ENCODE data around the gene MAML2. TPM values are rescaled to one million over a fixed set of nuclear protein-coding genes. Genes with fewer than 3 reads are reported as not detected.

The MAML2 gene
- polyA plus RNA-seq, 3 donors: 0.57 to 7.6 (median 1.2) TPM

GRCh38 chr11:95939091-95939490 lies 403.9 kb downstream of the MAML2 start:
- no peak for DNase-seq
- Histone ChIP-seq H3K36me3 (replicated peaks in 1 of 2; ENCODE audit: control insufficient read depth in 1 of 2, insufficient read depth in 2 of 2, low read length in 2 of 2) (no peaks in the 10 kb centered on the region), H3K79me2 (ENCODE audit: insufficient read depth, low read length) (no peaks in the 10 kb centered on the region), H3K27me3 (ENCODE audit: control insufficient read depth in 2 of 2, insufficient read depth in 2 of 2, low read length in 2 of 2) (no peaks in the 10 kb centered on the region), H2AFZ (ENCODE audit: insufficient read depth, low read depth, low read length, poor library complexity, severe bottlenecking) (no peak overlapping the region), H4K20me1 (ENCODE audit: insufficient read depth, low read length) (no peaks in the 10 kb centered on the region), H3K4me2 (replicated peaks; ENCODE audit: extremely low read depth, low read length, poor library complexity, severe bottlenecking) (no peak overlapping the region), H3K27ac (ENCODE audit: low read depth in 1 of 2, low read length in 2 of 2) (no peak overlapping the region), H3K9ac (ENCODE audit: insufficient read depth, low read length, poor library complexity, severe bottlenecking) (no peak overlapping the region), H3K4me3 (replicated peaks in 1 of 3; ENCODE audit: low read depth in 2 of 3, low read length in 3 of 3) (no peak overlapping the region), H3K9me3 (replicated peaks in 1 of 2; ENCODE audit: control insufficient read depth in 1 of 2, insufficient read depth in 1 of 2, low read length in 2 of 2) (no peaks in the 10 kb centered on the region), H3K4me1 (ENCODE audit: control insufficient read depth in 1 of 2, insufficient read depth in 2 of 2, low read length in 2 of 2) (no peaks in the 10 kb centered on the region)
- TF ChIP-seq CTCF (IDR thresholded peaks at IDR 0.05): no peak
- Mint-ChIP-seq H3K4me1 (no peaks in the 10 kb centered on the region), H3K4me3 (no peak overlapping the region), H3K27me3 (ENCODE audit: low read depth in 3 of 3) (peaks cover 0 to 3% (median 0%) of the 10 kb centered on the region in 3 donors), H3K9me3 (peaks cover 0 to 7% (median 1%) of the 10 kb centered on the region in 7 donors), H3K27ac (no peak overlapping the region), H3K36me3 (no peaks in the 10 kb centered on the region)
- intact Hi-C loops (cut with micrococcal nuclease): no loop called here
- WGBS (ENCODE audit: insufficient coverage): 80% methylated on average over 1 of the region's 6 CpGs

DNA sequence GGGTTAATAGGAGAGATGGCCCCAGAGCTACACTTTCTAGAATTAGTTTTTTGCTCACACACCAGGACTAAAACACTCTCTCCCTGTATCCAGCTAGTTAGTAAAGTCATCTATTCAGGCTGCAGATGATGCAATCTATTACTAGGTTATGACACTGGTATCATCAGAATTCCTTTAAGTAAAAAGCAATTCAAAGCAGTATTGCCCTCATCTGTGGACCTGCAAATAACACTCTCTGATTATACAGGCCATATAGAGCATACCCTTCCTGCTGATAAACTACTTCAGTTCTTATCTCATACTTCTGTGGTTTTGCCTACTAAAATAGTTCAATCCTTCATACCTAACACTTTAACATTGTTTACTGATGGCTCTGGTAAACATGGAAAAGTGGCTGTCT lies 405.6 kb downstream of the MAML2 start:
- Histone ChIP-seq H3K4me3 (replicated peaks in 1 of 3; ENCODE audit: low read depth in 2 of 3, low read length in 3 of 3) (no peak overlapping the region), H3K4me1 (ENCODE audit: control insufficient read depth in 1 of 2, insufficient read depth in 2 of 2, low read length in 2 of 2) (no peaks in the 10 kb centered on the region), H3K27ac (ENCODE audit: low read depth in 1 of 2, low read length in 2 of 2) (no peak overlapping the region), H3K9ac (ENCODE audit: insufficient read depth, low read length, poor library complexity, severe bottlenecking) (no peak overlapping the region), H3K79me2 (ENCODE audit: insufficient read depth, low read length) (no peaks in the 10 kb centered on the region), H3K36me3 (replicated peaks in 1 of 2; ENCODE audit: control insufficient read depth in 1 of 2, insufficient read depth in 2 of 2, low read length in 2 of 2) (no peaks in the 10 kb centered on the region), H2AFZ (ENCODE audit: insufficient read depth, low read depth, low read length, poor library complexity, severe bottlenecking) (no peak overlapping the region), H3K9me3 (replicated peaks in 1 of 2; ENCODE audit: control insufficient read depth in 1 of 2, insufficient read depth in 1 of 2, low read length in 2 of 2) (no peaks in the 10 kb centered on the region), H3K4me2 (replicated peaks; ENCODE audit: extremely low read depth, low read length, poor library complexity, severe bottlenecking) (no peak overlapping the region), H4K20me1 (ENCODE audit: insufficient read depth, low read length) (no peaks in the 10 kb centered on the region), H3K27me3 (ENCODE audit: control insufficient read depth in 2 of 2, insufficient read depth in 2 of 2, low read length in 2 of 2) (no peaks in the 10 kb centered on the region)
- intact Hi-C loops (cut with micrococcal nuclease): no loop called here
- no peak for TF ChIP-seq CTCF (IDR thresholded peaks at IDR 0.05)
- Mint-ChIP-seq H3K27ac (no peak overlapping the region), H3K9me3 (peaks cover 0 to 9% (median 2%) of the 10 kb centered on the region in 7 donors), H3K4me1 (no peaks in the 10 kb centered on the region), H3K4me3 (no peak overlapping the region), H3K27me3 (ENCODE audit: low read depth in 3 of 3) (peaks cover 0 to 3% (median 0%) of the 10 kb centered on the region in 3 donors), H3K36me3 (no peaks in the 10 kb centered on the region)
- DNase-seq: no peak
